Activated CD8-positive, alpha-beta memory T cell treated with anti-CD3 and anti-CD28 coated beads for 1 hour (primary cell): ENCODE measurements around the gene KCNMA1.
"Not testable (repeated sequence)": the region's sequence is repeated elsewhere in the genome, so short reads cannot be mapped to it uniquely, and the experiment has no call there.

Source experiments
- DNase-seq, 2 donors: peaks; one replicate each; pipeline ENCODE4 v3.0.0-alpha.2; 2020; ENCODE audit warnings: low read depth in 1 of 2; ENCODE audit errors: extremely low read depth in 1 of 2

KCNMA1 gene

GRCh38 chr10:77637532-77638320, at the start of gene KCNMA1:
Gene KCNMA1 (minus strand): TSS chr10:77637808.
- no peak for DNase-seq

- no peak for DNase-seq
Observed at GRCh38 chr10:77686650-77687417, 49.2 kb upstream of the KCNMA1 start.

DNA sequence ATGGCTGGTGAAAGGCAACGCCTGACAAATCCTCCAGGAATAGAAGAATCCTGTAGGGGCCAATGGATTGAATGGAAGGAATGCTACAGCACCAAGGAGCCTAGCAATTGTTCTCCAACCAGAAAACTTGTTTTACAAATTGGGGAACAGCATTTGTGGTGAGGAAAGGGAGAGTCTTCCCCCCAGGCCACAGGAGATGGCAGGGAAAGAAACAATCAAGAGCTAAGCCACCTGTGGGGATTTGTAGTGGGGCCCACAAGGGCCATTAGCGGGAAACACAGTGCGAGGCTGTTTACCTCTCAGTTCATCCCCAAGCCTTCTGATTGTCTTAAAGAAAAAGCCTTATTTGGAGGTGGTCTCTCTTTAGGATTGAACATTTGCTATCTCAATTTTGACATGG, 48.5 kb upstream of the KCNMA1 start:
- no peak for DNase-seq

GRCh38 chr10:77685432-77685831, 47.8 kb upstream of the KCNMA1 start:
- no peak for DNase-seq

- not testable (repeated sequence) for DNase-seq
Observed at GRCh38 chr10:77683088-77683432, 45.5 kb upstream of the KCNMA1 start.

GRCh38 chr10:77682393-77683087, 44.9 kb upstream of the KCNMA1 start:
- DNase-seq = no peak

DNA sequence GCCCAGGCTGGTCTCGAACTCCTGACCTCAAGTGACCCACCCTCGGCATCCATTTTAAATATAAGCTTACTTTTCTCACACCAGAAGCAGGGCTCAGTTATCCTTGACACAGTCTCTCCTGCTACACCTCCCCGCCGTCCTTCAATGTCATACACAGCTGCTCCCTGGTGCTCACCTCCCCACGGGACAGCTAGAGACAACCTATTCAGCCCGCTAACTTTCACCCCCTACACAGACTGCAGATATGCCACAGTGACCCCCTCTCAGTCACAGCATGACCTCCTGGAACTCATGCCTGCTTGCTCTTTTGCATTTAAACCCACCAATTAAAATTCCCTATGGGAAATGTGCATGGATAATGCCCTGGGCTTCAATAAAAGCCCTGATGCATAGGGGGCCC, 44.2 kb upstream of the KCNMA1 start:
- DNase-seq = no peak

- no peak for DNase-seq
Observed at GRCh38 chr10:77680811-77681210, 43.2 kb upstream of the KCNMA1 start.

DNA sequence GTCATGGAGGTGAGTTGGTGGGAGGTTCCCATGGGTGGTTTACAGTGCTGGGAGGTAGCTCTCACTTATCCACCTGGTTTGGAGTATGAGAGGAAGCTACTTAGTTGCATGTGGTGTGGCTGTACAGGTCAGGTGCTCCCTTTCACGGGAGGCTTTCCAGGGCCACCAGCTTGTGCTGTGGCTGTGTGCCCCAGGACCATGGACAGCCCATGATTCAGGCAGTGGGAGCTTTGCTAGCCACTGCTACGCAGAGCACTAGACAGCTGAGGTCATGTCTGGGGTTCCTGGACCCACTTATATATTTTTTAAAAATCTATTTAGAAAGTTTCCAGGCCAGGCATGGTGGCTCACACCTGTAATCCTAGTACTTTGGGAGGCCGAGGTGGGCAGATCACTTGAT, 42.5 kb upstream of the KCNMA1 start:
- no peak for DNase-seq

DNA sequence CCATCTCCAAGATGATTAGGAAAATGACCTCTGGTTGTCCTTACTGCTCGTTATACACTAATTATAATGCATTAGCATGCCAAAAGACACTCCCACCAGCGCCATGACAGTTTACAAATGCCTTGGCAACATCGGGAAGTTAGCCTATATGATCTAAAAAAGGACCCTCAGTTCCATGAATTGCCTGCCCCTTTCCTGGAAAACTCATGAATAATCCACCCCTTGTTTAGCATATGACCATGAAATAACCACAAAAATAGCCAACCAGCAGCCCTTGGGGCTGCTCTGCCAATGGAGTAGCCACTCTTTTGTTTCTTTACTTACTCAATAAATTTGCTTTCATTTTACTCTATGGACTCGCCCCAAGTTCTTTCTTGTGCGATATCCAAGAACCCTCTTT, 41.6 kb upstream of the KCNMA1 start:
- no peak for DNase-seq

GRCh38 chr10:77678146-77678545, 40.5 kb upstream of the KCNMA1 start:
- no peak for DNase-seq

- no peak for DNase-seq
Observed at GRCh38 chr10:77675347-77675746, 37.7 kb upstream of the KCNMA1 start.

DNA sequence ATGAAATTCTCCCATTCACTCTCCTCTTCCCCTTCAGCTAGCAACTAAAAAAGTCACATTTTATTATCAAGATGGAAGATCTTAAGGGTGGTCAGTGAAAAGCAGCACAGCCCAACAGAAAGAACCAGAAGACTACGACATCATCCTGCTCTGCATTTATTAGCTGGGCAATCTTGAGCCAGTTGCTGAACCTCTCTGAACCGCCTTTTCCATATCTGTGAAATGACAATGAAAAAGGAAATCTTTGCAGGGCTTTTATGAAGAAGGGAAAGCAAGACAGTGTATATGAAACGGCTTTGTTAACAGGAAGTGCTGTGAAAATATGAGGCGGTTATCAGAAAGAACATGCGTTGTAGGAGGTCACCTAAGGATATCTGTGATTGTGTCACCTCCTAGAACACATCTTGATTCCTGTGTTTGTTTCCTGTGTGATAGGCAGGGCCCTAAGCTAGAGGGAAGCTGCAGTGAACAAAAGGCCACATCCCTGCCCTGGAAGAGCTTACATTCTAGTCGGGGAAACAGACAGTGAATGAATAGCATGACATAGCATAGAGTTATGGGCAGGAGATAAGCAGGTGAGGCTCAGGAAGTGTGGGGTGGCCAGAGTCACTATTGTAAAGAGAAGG, 36.0 kb upstream of the KCNMA1 start:
- no peak for DNase-seq

DNA sequence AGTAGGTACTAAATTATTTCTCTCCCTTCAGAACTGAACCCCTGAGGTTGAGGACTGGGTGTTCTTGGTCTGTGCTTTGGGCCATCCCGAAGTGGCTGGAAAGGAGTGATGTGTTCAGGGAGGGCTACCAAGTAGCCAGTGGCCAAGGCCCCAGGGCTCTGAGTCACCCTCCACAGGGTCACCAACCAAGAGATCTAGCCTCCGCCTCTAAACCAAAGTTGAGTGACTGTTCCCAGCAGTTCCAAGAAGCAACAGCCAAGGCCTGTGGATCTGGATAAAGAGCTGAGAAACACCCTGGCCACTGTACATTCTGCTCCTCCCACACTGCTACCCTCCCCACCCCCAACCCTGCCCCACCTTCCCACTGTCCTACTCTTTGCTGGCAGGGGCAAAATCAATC, 35.5 kb upstream of the KCNMA1 start:
- no peak for DNase-seq

DNA sequence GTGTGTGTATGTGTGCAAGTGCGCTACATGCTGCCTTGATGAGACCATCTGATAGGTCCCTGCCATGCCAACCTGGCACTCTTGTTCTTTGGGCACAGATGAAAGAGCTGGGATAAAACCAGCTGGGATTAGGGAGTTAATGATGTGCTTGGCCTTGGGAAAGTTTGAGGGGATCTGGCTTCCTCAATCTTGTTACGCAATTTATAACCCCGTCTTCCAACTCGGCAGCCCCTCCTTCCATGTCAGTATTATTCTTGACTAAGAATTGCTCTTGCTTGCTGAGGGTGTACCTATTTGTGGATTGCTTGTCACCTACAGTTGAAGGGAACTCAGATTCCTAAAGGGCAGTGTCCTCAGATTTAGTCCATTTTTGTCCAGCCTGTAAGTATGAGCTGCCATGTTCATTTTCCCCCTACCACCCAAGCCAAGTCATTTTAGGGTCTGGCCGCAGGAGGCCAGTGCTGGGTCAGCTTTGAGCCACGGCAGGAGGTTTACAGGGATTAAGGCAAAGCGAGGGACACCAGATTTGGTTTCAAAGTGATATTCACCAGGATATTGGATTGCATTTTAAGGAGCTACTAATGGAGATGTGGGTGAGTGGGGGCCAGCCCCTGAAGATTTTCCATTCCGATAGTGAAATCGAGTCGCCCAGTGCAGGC, 34.1 kb upstream of the KCNMA1 start:
- DNase-seq = no peak

DNA sequence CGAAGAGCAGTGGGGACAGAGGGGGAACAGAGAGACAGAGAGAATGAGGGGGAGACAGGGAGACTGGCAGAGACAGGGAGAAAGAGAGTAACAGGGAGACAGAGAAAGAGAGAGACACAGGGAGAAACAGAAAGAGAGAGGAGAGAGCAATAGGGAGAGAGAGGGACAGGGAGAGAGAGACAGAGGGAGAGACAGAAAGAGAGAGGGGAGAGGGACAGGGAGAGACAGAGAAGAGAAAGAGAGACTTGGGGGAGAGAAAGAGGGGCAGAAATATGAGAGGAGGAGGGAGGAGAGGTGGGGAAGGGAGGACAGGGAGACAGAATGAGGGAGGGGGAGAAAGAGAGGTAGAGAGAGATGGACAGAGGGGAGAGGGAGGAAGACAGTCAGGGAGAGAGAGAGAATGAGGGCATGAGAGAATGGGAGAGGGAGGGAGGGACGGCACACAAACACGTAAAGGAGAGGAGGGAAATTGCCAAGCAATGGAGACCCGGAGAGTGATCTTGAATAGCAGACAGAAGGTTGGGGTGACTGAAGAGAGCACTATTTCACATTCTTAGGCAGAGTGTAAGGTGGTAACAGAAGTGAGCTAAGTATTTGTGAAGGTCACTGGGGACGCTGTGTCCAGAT, 33.3 kb upstream of the KCNMA1 start:
- DNase-seq = no peak

GRCh38 chr10:77669892-77670291, 32.3 kb upstream of the KCNMA1 start:
- no peak for DNase-seq

GRCh38 chr10:77667426-77668324, 30.1 kb upstream of the KCNMA1 start:
- DNase-seq = no peak

- no peak for DNase-seq
Observed at GRCh38 chr10:77666821-77667220, 29.2 kb upstream of the KCNMA1 start.
